Measurements from ENCODE around the gene SULT2A1.

- no peak for TF ChIP-seq CTCF (optimal IDR thresholded peaks at IDR 0.05 in 1 of 3, IDR thresholded peaks at IDR 0.05 in 1 of 3, conservative IDR thresholded peaks at IDR 0.05 in 1 of 3; ENCODE audit: extremely low read depth in 1 of 3, insufficient read depth in 2 of 3, low read length in 3 of 3)
- no peak for TF ChIP-seq EZH2 (IDR thresholded peaks at IDR 0.05; ENCODE audit: low read length)
These were observed 25.4 kb downstream of the SULT2A1 start for GRCh38 chr19:47860602-47861297.
